KG1 (cell line): ENCODE data around the gene N4BP2.

ENCODE experiments used
- DNase-seq: peaks from one replicate; lab custom pipeline; 2025; lab: John Stamatoyannopoulos, UW

The N4BP2 gene

GRCh38 chr4:40192114-40193015 lies 135.7 kb downstream of the N4BP2 start:
- DNase-seq = no peak

- DNase-seq = peak; percentile 72
Observed at GRCh38 chr4:40193016-40193571, 136.4 kb downstream of the N4BP2 start.

GRCh38 chr4:40193578-40193977 lies 136.9 kb downstream of the N4BP2 start:
- no peak for DNase-seq

- DNase-seq = no peak
Observed at GRCh38 chr4:40194602-40195161, 138.0 kb downstream of the N4BP2 start.

- no peak for DNase-seq
Observed at GRCh38 chr4:40195182-40196177, 138.8 kb downstream of the N4BP2 start.

DNA sequence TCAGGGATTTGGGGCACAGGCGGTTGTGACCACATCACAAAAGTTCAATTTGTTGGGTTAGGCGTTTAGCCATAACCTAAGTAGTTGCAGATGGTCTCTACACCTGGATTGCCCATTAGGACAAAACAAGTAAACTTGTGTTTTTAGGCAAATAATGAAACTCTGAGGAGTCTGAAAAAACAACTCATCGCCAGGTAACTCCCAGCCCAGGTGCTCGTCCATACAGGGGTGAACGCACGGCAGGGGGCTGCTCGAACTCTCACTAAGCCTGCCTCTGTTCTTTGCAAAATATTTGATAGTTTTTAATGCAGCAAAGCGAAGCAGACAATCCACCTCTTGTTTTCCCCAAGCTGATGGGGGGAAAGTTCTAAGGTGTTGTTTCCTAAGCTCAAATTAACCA lies 139.6 kb downstream of the N4BP2 start:
- no peak for DNase-seq

- peak; percentile 66 for DNase-seq
Observed at GRCh38 chr4:40196724-40197281, 140.2 kb downstream of the N4BP2 start, which contains the start of gene RHOH. TSS of gene RHOH (plus strand) at chr4:40197031. CDS start at chr4:40243387, 46,356 bp downstream.

DNA sequence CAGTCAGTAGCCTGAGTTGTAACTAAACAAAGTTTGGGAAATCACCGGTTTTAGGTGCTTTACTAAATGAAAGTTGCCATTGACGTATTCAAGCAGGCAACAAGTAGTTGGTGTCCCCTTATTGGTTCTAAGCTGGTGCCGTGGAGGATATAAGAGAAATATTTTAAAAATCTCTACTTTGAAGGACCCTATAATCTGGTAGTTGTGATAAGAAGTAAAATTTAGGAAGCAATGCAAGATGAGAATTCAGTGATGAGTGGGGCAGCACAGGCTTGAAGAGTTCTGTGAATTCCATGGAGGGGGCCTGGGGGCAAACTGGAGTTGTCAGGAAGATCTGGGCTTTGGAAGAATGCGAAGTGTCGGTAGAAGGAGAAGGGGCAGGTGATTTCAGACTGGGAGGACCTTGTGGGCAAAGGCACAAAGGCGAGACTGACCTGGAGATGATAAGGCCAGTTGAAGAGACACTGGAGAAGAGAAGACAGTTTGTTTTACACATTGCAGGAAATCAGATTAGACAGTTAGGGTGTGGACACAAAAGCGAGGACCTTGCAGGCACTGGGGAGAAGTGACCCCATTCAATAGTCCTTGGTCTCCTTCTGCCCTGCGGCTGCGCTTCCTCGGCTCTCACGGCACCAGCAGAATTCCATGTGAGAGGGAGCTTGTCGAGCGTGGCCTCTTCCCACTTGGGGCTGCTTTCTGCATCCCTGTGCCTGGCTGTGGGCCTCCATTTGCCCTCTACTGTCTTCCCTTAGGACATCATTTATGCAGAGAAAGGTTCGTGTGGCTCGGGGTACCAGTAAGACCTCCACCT lies 141.4 kb downstream of the N4BP2 start:
- no peak for DNase-seq

- no peak for DNase-seq
Observed at GRCh38 chr4:40199179-40199670, 142.6 kb downstream of the N4BP2 start.

GRCh38 chr4:40199999-40200874 lies 143.6 kb downstream of the N4BP2 start:
- peak; percentile 80 for DNase-seq

DNA sequence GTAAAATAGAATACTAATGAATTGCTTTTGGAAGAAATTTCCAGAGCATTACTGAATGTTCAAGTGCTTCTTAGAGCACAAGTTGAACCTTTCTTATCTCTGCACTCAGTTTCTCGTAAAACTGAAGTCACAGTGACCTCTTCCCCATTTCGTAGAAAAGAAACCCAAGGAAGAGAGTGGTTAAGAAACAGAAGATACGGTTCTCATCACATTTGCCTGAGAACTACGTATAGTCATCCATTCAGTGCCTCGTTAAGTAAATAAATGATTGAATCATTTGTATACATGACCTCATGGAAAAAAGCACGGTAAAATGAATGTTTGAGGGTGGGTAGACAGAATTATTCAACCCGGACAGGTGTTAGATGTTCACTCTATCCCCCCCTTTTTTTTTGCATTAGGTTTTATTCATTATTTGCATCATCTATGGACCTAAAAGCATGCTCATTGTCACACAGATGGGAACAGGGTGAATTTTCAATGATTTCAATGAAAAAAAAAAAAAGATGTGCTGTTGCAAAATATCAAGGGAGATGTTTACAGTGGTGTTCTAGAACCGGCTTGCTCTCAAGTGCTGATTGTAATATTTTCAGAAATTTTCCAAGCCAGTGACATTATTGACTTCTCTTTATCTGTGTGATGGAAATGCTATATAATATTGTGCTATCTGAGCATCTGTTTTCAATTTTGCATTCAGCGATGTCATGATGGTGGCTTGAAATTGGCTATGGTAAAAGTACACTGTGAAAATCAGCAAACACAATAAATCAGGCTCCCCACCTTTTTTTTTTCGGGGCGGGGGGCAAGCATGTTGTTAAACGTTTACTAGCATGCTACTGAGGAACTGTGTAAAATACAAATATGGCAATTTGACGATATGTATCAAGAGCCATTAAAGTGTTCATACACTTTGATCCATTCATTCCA lies 144.5 kb downstream of the N4BP2 start:
- no peak for DNase-seq

DNA sequence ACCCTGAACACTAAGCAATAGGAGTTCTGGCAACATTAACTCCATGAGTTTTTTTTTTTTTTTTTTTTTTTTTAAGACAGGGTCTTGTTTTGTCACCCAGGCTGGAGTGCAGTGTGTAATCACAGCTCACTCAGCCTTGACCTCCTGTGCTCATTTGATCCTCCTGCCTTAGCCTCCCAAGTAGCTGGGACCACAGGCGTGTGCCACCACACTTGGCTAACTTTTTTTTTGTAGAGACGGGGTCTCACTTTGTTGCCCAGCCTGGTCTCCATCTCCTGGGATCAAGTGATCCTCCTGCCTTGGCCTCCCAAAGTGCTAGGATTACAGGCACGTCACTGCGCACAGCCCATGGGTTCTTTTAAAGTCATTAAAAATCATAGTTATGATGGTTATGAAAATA lies 145.2 kb downstream of the N4BP2 start:
- DNase-seq = no peak

DNA sequence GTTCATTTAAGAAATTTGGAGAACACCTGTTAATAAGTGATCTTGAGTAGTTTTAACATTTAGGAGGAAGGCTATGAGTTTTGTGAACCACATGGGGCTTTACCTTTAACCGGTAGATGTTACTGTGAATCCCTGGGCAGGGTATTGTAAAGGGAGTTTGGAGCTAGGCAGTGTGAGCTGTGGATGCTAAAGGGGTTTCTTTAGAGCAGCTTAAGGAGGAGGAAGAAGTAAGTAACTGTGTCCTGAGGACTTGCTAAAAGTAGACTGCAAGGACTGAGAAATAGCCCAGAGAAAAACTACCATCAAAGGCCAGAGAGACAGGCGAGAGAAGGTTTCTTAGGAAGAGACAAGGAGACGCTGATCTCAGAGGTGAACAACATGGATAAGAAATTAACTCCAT lies 145.8 kb downstream of the N4BP2 start:
- no peak for DNase-seq

- no peak for DNase-seq
Observed at GRCh38 chr4:40204507-40205258, 148.0 kb downstream of the N4BP2 start.

DNA sequence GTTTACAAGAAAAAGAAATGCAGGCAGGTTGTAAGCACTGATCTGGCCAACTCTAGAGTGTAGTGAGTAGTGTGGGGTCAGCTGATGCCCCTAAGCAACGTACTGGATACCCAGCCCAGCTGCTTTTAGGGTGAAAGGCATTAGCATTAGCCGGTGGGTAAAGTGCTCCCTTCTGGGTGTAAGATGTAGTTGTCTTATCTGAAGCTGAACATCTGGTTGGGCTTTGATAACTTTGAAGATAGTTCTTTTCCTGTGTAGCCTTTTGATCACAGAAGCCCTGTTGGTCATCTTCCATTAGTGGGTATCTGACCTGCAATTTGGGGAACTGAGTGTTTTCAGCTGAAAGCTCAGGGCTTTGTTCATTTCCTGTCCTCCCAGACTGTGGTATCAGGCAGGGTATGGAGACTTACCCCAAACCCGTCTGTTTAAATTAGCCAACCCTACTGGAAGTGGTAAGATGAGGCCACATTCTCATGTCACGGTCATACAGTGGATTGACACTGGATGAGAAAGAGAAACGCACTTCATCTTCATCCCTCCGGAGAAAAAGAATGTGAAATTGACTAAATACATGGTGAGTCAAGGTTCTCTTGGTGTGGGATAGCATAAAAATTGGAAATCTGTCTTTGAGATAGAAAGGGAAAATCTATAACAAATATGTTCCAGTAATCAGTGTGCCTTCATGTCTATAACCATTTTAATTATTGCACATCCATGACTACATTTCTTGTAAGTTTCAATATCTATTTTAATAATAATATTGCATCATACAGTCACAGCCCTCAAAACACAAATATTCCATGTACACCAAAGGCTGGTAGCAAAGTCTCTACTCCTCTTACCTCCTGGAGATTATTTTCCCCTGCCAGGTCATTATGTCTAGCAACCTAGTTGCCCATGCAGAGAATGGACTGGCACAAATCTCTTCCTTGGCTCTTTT lies 148.9 kb downstream of the N4BP2 start:
- DNase-seq = peak; percentile 45

DNA sequence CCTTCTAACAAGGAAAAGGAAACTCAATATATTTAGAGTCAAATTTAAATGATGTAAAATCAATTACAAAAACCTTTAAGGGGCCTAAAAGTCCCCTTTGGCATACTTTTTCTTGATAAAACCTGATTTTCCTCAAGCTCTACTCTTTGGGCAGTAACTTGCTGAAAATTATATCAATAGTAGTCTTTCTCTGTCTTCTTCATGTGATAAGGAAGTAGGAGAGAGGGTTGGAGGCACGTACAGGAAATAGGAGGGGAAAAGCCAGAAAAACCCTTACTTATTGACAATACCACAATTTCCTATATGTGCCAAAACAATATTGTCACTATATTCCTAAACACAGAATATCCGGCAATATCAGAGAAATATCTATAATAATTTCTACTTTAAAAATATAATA lies 149.8 kb downstream of the N4BP2 start:
- DNase-seq = no peak
